Mesenchymal stem cell (in vitro differentiated cells and primary cell): Measurements from ENCODE around the gene PRSS57.
"Not testable (repeated sequence)": the region's sequence is repeated elsewhere in the genome, so short reads cannot be mapped to it uniquely, and the experiment has no call there.

Source experiments
- DNase-seq: peaks from one replicate; pipeline ENCODE4 v3.0.0-alpha.2; 2013
- H2AFZ ChIP-seq: one replicate; pipeline ENCODE4 v1.6.1; 2013; ENCODE audit warnings: low read depth, mild to moderate bottlenecking, control low read depth, inconsistent platforms, low read length, moderate library complexity
- H2AK5ac ChIP-seq: 2 replicates; pipeline ENCODE4 v1.6.1; 2013; ENCODE audit warnings: low read length, moderate library complexity, mild to moderate bottlenecking, inconsistent platforms; ENCODE audit not compliant: severe bottlenecking
- H2BK120ac ChIP-seq: one replicate; pipeline ENCODE4 v1.6.1; 2013; ENCODE audit warnings: low read depth, mild to moderate bottlenecking, inconsistent platforms, low read length, moderate library complexity
- H2BK12ac ChIP-seq, 2 experiments: one replicate each; pipeline ENCODE4 v1.6.1; 2013; ENCODE audit warnings: inconsistent platforms in 2 of 2, low read length in 2 of 2, mild to moderate bottlenecking in 2 of 2, moderate library complexity in 2 of 2, control low read depth in 1 of 2
- H2BK15ac ChIP-seq: one replicate; pipeline ENCODE4 v1.6.1; 2013; ENCODE audit warnings: mild to moderate bottlenecking, low read depth, inconsistent platforms; ENCODE audit not compliant: poor library complexity, severe bottlenecking
- H2BK5ac ChIP-seq: 2 replicates; pipeline ENCODE4 v1.6.1; 2013; ENCODE audit warnings: low read depth, mild to moderate bottlenecking, low read length, control low read depth, inconsistent platforms; ENCODE audit not compliant: poor library complexity, severe bottlenecking
- H3K14ac ChIP-seq, 2 experiments: one replicate each; pipeline ENCODE4 v1.6.1; 2013; ENCODE audit warnings: inconsistent platforms in 2 of 2, low read length in 2 of 2, control low read depth in 1 of 2, mild to moderate bottlenecking in 1 of 2, moderate library complexity in 1 of 2
- H3K18ac ChIP-seq, 2 experiments: one replicate each; pipeline ENCODE4 v1.6.1; 2013; ENCODE audit warnings: inconsistent platforms in 2 of 2, low read length in 2 of 2, control low read depth in 1 of 2, low read depth in 1 of 2, mild to moderate bottlenecking in 1 of 2
- H3K23ac ChIP-seq, 2 experiments: one replicate each; pipeline ENCODE4 v1.6.1; 2013; ENCODE audit warnings: inconsistent platforms in 2 of 2, low read length in 2 of 2, mild to moderate bottlenecking in 2 of 2, moderate library complexity in 2 of 2, control low read depth in 1 of 2
- H3K27ac ChIP-seq: 2 replicates; pipeline ENCODE4 v1.5.1; 2013; ENCODE audit warnings: mild to moderate bottlenecking, moderate library complexity, low read length, control low read depth, inconsistent platforms; ENCODE audit not compliant: poor library complexity, severe bottlenecking
- H3K27me3 ChIP-seq, 2 experiments: 2 replicates each; pipeline versions ENCODE4 v1.6.1 to v1.7.0; 2013; ENCODE audit warnings: low read length in 2 of 2, mild to moderate bottlenecking in 2 of 2, moderate library complexity in 2 of 2, control low read depth in 1 of 2, inconsistent platforms in 1 of 2; ENCODE audit not compliant: control insufficient read depth in 1 of 2, insufficient read depth in 1 of 2
- H3K36me3 ChIP-seq, 2 experiments: 2 replicates each; pipeline versions ENCODE4 v1.6.1 to v1.7.0; 2013; ENCODE audit warnings: low read length in 2 of 2, control low read depth in 1 of 2, inconsistent platforms in 1 of 2, low read depth in 1 of 2, mild to moderate bottlenecking in 1 of 2; ENCODE audit not compliant: insufficient read depth in 2 of 2, control insufficient read depth in 1 of 2
- H3K4ac ChIP-seq, 2 experiments: one replicate each; pipeline ENCODE4 v1.6.1; 2013; ENCODE audit warnings: inconsistent platforms in 2 of 2, low read length in 2 of 2, mild to moderate bottlenecking in 2 of 2, moderate library complexity in 2 of 2, control low read depth in 1 of 2, low read depth in 1 of 2
- H3K4me1 ChIP-seq: 2 replicates; pipeline ENCODE4 v1.6.1; 2013; ENCODE audit warnings: low read depth, low read length, control low read depth; ENCODE audit not compliant: control insufficient read depth, insufficient read depth
- H3K4me2 ChIP-seq: 2 replicates; pipeline ENCODE4 v1.6.1; 2013; ENCODE audit warnings: low read length, mild to moderate bottlenecking, inconsistent platforms; ENCODE audit not compliant: poor library complexity, severe bottlenecking
- H3K4me3 ChIP-seq, 2 experiments: 2 replicates each; pipeline versions ENCODE4 v1.5.1 to v1.7.0; 2013; ENCODE audit warnings: low read length in 2 of 2, mild to moderate bottlenecking in 2 of 2, control low read depth in 1 of 2, low read depth in 1 of 2; ENCODE audit not compliant: insufficient read depth in 1 of 2
- H3K79me1 ChIP-seq: replicated peaks from 2 replicates; pipeline ENCODE4 v1.6.1; 2013; ENCODE audit warnings: mild to moderate bottlenecking, control low read depth, low read length, inconsistent platforms; ENCODE audit not compliant: poor library complexity, severe bottlenecking
- H3K9ac ChIP-seq: 2 replicates; pipeline ENCODE4 v1.7.0; 2013; ENCODE audit warnings: mild to moderate bottlenecking, low read length, moderate library complexity
- H3K9me3 ChIP-seq: 2 replicates; pipeline ENCODE4 v1.7.0; 2013; ENCODE audit warnings: mild to moderate bottlenecking, low read length; ENCODE audit not compliant: control insufficient read depth
- H4K8ac ChIP-seq: one replicate; pipeline ENCODE4 v1.6.1; 2013; ENCODE audit warnings: inconsistent platforms, mild to moderate bottlenecking, low read length, moderate library complexity
- H4K91ac ChIP-seq: one replicate; pipeline ENCODE4 v1.6.1; 2013; ENCODE audit warnings: mild to moderate bottlenecking, low read length, inconsistent platforms
- WGBS: methylation state at CpG from one replicate; pipeline ENCODE4 v1.1.7; 2013; ENCODE audit warnings: mixed read lengths; 5-methylcytosine and 5-hydroxymethylcytosine counted together

Gene PRSS57

GRCh38 chr19:740816-741505 is 45.7 kb upstream of the PRSS57 start:
- H3K79me1 ChIP-seq, H3K27ac ChIP-seq, H3K4me2 ChIP-seq, H2BK12ac ChIP-seq, H3K4ac ChIP-seq, H3K27me3 ChIP-seq, H3K4me3 ChIP-seq, H3K14ac ChIP-seq, DNase-seq, H3K4me1 ChIP-seq, H2AFZ ChIP-seq, H3K18ac ChIP-seq, H2BK5ac ChIP-seq, H4K91ac ChIP-seq, H4K8ac ChIP-seq, H3K23ac ChIP-seq, H2AK5ac ChIP-seq, H3K9me3 ChIP-seq, H2BK120ac ChIP-seq, H3K9ac ChIP-seq, H2BK15ac ChIP-seq: not testable (repeated sequence)
- 83% methylated on average over 12 of the region's 16 CpGs for WGBS
- peaks cover 13 to 44% of the 10 kb centered on the region in 2 experiments for H3K36me3 ChIP-seq

- Histone ChIP-seq H3K27ac (no peak overlapping the region), H2BK12ac (no peak overlapping the region), H3K4ac (no peak overlapping the region), H3K27me3 (no peaks in the 10 kb centered on the region), H3K4me1 (peaks cover 13% of the 10 kb centered on the region), H3K4me3 (no peak overlapping the region), H2AFZ (no peak overlapping the region), H3K36me3 (peaks cover 13 to 47% of the 10 kb centered on the region in 2 experiments), H2BK15ac (no peak overlapping the region), H3K23ac (no peak overlapping the region), H3K79me1 (no peaks in the 10 kb centered on the region), H4K91ac (no peak overlapping the region), H3K18ac (no peak overlapping the region), H4K8ac (no peak overlapping the region), H3K9me3 (peaks cover 7% of the 10 kb centered on the region), H3K4me2 (no peak overlapping the region), H2BK120ac (no peak overlapping the region), H3K9ac (no peak overlapping the region), H2AK5ac (no peak overlapping the region), H2BK5ac (no peak overlapping the region), H3K14ac (no peak overlapping the region)
- 94% methylated on average over 36 of the region's 36 CpGs for WGBS
- no peak for DNase-seq
These were observed 44.9 kb upstream of the PRSS57 start for GRCh38 chr19:739998-740715.

- peaks cover 20% of the 10 kb centered on the region for H3K4me1 ChIP-seq
- no peaks in the 10 kb centered on the region for H3K27me3 ChIP-seq
- no peak overlapping the region for H2AK5ac ChIP-seq
- no peak overlapping the region for H3K4ac ChIP-seq
- no peaks in the 10 kb centered on the region for H3K79me1 ChIP-seq
- H3K9me3 ChIP-seq = peaks cover under 1% of the 10 kb centered on the region
- H3K36me3 ChIP-seq = peaks cover 13 to 47% of the 10 kb centered on the region in 2 experiments
- no peak overlapping the region for H2BK15ac ChIP-seq
- no peak overlapping the region for H3K18ac ChIP-seq
- no peak overlapping the region for H3K4me2 ChIP-seq
- no peak overlapping the region for H3K14ac ChIP-seq
- H2BK12ac ChIP-seq = no peak overlapping the region
- no peak overlapping the region for H4K91ac ChIP-seq
- no peak overlapping the region for H3K23ac ChIP-seq
- H3K4me3 ChIP-seq = no peak overlapping the region
- H2BK120ac ChIP-seq = no peak overlapping the region
- H3K27ac ChIP-seq = no peak overlapping the region
- no peak overlapping the region for H2BK5ac ChIP-seq
- no peak overlapping the region for H4K8ac ChIP-seq
- H3K9ac ChIP-seq = no peak overlapping the region
- DNase-seq = no peak
- no peak overlapping the region for H2AFZ ChIP-seq
- WGBS = 93% methylated on average over 23 of the region's 23 CpGs
These were observed 43.4 kb upstream of the PRSS57 start for GRCh38 chr19:738509-739128.

- H3K4me3 ChIP-seq = no peak overlapping the region
- peaks cover 12 to 39% of the 10 kb centered on the region in 2 experiments for H3K36me3 ChIP-seq
- peaks cover 20% of the 10 kb centered on the region for H3K4me1 ChIP-seq
- H4K8ac ChIP-seq = peak overlapping the region; percentile 62
- no peak overlapping the region for H2BK12ac ChIP-seq
- H3K4me2 ChIP-seq = no peak overlapping the region
- H3K14ac ChIP-seq = no peak overlapping the region
- no peak overlapping the region for H3K4ac ChIP-seq
- no peak overlapping the region for H3K27ac ChIP-seq
- H3K79me1 ChIP-seq = no peaks in the 10 kb centered on the region
- peak; percentile 42 for DNase-seq
- H3K9me3 ChIP-seq = no peaks in the 10 kb centered on the region
- no peak overlapping the region for H3K18ac ChIP-seq
- H3K23ac ChIP-seq = no peak overlapping the region
- H2BK15ac ChIP-seq = no peak overlapping the region
- H3K9ac ChIP-seq = no peak overlapping the region
- no peak overlapping the region for H4K91ac ChIP-seq
- 42% methylated on average over 22 of the region's 22 CpGs for WGBS
- H2AFZ ChIP-seq = no peak overlapping the region
- H2BK120ac ChIP-seq = no peak overlapping the region
- no peak overlapping the region for H2BK5ac ChIP-seq
- H2AK5ac ChIP-seq = no peak overlapping the region
- no peaks in the 10 kb centered on the region for H3K27me3 ChIP-seq
These were observed 42.4 kb upstream of the PRSS57 start for GRCh38 chr19:737591-738093.
